Hepatocyte (in vitro differentiated cells): ENCODE data around the gene TMPRSS2. TPM values are rescaled to one million over a fixed set of nuclear protein-coding genes. Genes with fewer than 3 reads are reported as not detected.

Source experiments
- DNase-seq: peaks from one replicate; pipeline ENCODE4 v3.0.0-alpha.2; 2016; ENCODE audit warnings: low spot score
- H2AFZ ChIP-seq: fragments of 200-600 bp; sonication (generic); 2 replicates; pipeline ENCODE4 v1.6.0; 2016; ENCODE audit warnings: antibody characterized with exemption, mild to moderate bottlenecking
- H3K27ac ChIP-seq: fragments of 200-600 bp; sonication (generic); 2 replicates; pipeline ENCODE4 v1.5.1; 2016; ENCODE audit warnings: mild to moderate bottlenecking
- H3K27me3 ChIP-seq: fragments of 200-600 bp; sonication (generic); 2 replicates; pipeline ENCODE4 v1.6.1; 2016
- H3K36me3 ChIP-seq: fragments of 200-600 bp; sonication (generic); replicated peaks from 2 replicates; pipeline ENCODE4 v1.5.1; 2016; ENCODE audit warnings: low read depth; ENCODE audit not compliant: insufficient read depth
- H3K4me1 ChIP-seq: fragments of 200-600 bp; sonication (generic); 2 replicates; pipeline ENCODE4 v1.5.1; 2016; ENCODE audit warnings: mild to moderate bottlenecking, moderate library complexity; ENCODE audit not compliant: insufficient read depth
- H3K4me2 ChIP-seq: fragments of 200-600 bp; sonication (generic); 2 replicates; pipeline ENCODE4 v1.6.0; 2016
- H3K4me3 ChIP-seq: fragments of 200-600 bp; sonication (generic); 2 replicates; pipeline ENCODE4 v1.5.1; 2016; ENCODE audit warnings: mild to moderate bottlenecking
- H3K79me2 ChIP-seq: fragments of 200-600 bp; sonication (generic); 2 replicates; pipeline ENCODE4 v1.6.0; 2017; ENCODE audit warnings: mild to moderate bottlenecking
- H3K9me2 ChIP-seq: fragments of 200-600 bp; sonication (generic); replicated peaks from 2 replicates; pipeline ENCODE4 v1.6.0; 2017; ENCODE audit warnings: mild to moderate bottlenecking; ENCODE audit not compliant: insufficient read depth
- H3K9me3 ChIP-seq: fragments of 200-600 bp; sonication (generic); 2 replicates; pipeline ENCODE4 v1.5.1; 2016; ENCODE audit warnings: low read depth, mild to moderate bottlenecking
- H4K20me1 ChIP-seq: fragments of 200-600 bp; sonication (generic); 2 replicates; pipeline ENCODE4 v1.6.0; 2016; ENCODE audit warnings: mild to moderate bottlenecking; ENCODE audit not compliant: insufficient read depth, poor library complexity, severe bottlenecking
- EZH2 ChIP-seq: fragments of 200-600 bp; sonication (generic); IDR thresholded peaks from 2 replicates; pipeline ENCODE4 v1.6.1; 2016; ENCODE audit warnings: antibody characterized with exemption, mild to moderate bottlenecking, borderline replicate concordance
- EZH2phosphoT487 ChIP-seq: fragments of 200-600 bp; sonication (generic); IDR thresholded peaks from one replicate; pipeline ENCODE4 v1.6.1; 2018; ENCODE audit warnings: antibody characterized with exemption, mild to moderate bottlenecking, low read depth, moderate library complexity; ENCODE audit not compliant: unreplicated experiment, severe bottlenecking
- WGBS: methylation state at CpG from one replicate; pipeline ENCODE4 v1.1.6; 2016; ENCODE audit warnings: low lambda C conversion rate; ENCODE audit errors: missing lambda C conversion rate; 5-methylcytosine and 5-hydroxymethylcytosine counted together
- polyA plus RNA-seq: library from polyadenylated mRNA; unstranded; fragments of >200 nt; fragmentation: Nextera tagmentation; extraction: Ambion mirVana; gene quantifications from 2 replicates; pipeline ENCODE4 v1.2.1, GENCODE V29; 2016
- total RNA-seq: library from RNA; depleted of rRNA; stranded (reverse); fragments of >200 nt; gene quantifications from 2 replicates; pipeline ENCODE4 v1.2.3, GENCODE V29; 2014
- TF ChIP-seq, protein P1 (sequence below): fragments of 200-600 bp; sonication (generic); IDR thresholded peaks from 2 replicates; pipeline ENCODE4 v1.5.1; 2016; ENCODE audit warnings: antibody characterized with exemption, mild to moderate bottlenecking; ENCODE audit not compliant: poor library complexity

The TMPRSS2 gene
- total and polyA plus RNA-seq, 2 experiments from 2014 or later = 65.9 to 121 TPM

DNA sequence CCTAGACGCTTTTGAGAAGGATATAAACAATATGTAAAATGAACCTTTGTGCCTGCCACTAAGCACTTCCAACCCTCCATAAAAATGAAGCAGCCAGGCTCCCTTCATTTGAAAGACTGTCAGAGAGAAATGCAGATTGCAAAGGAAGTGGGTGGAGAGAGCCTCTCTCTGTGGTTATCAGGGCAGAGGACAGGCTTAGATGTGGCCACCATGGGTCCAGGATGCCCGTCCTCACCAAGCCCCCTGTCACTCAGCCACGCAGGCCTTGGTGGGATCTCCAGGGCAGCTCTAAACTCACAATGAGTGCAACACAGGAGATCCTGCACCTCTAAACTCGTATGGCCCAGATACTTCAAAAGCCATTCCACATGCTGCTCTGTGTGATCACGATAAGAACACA, 37.9 kb downstream of the TMPRSS2 start:
- Histone ChIP-seq H3K4me3 (no peak overlapping the region), H3K4me2 (no peak overlapping the region), H3K79me2 (no peaks in the 10 kb centered on the region), H4K20me1 (no peaks in the 10 kb centered on the region), H3K9me2 (no peaks in the 10 kb centered on the region), H3K4me1 (peaks cover 9% of the 10 kb centered on the region), H3K27ac (no peak overlapping the region), H3K27me3 (no peaks in the 10 kb centered on the region), H3K9me3 (no peaks in the 10 kb centered on the region), H3K36me3 (no peaks in the 10 kb centered on the region), H2AFZ (no peak overlapping the region)
- TF ChIP-seq, protein P1, sequence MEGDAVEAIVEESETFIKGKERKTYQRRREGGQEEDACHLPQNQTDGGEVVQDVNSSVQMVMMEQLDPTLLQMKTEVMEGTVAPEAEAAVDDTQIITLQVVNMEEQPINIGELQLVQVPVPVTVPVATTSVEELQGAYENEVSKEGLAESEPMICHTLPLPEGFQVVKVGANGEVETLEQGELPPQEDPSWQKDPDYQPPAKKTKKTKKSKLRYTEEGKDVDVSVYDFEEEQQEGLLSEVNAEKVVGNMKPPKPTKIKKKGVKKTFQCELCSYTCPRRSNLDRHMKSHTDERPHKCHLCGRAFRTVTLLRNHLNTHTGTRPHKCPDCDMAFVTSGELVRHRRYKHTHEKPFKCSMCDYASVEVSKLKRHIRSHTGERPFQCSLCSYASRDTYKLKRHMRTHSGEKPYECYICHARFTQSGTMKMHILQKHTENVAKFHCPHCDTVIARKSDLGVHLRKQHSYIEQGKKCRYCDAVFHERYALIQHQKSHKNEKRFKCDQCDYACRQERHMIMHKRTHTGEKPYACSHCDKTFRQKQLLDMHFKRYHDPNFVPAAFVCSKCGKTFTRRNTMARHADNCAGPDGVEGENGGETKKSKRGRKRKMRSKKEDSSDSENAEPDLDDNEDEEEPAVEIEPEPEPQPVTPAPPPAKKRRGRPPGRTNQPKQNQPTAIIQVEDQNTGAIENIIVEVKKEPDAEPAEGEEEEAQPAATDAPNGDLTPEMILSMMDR = no peak
- TF ChIP-seq EZH2phosphoT487 (no peak), EZH2 (no peak)
- WGBS = 63% methylated on average over 5 of the region's 5 CpGs
- DNase-seq = no peak

DNA sequence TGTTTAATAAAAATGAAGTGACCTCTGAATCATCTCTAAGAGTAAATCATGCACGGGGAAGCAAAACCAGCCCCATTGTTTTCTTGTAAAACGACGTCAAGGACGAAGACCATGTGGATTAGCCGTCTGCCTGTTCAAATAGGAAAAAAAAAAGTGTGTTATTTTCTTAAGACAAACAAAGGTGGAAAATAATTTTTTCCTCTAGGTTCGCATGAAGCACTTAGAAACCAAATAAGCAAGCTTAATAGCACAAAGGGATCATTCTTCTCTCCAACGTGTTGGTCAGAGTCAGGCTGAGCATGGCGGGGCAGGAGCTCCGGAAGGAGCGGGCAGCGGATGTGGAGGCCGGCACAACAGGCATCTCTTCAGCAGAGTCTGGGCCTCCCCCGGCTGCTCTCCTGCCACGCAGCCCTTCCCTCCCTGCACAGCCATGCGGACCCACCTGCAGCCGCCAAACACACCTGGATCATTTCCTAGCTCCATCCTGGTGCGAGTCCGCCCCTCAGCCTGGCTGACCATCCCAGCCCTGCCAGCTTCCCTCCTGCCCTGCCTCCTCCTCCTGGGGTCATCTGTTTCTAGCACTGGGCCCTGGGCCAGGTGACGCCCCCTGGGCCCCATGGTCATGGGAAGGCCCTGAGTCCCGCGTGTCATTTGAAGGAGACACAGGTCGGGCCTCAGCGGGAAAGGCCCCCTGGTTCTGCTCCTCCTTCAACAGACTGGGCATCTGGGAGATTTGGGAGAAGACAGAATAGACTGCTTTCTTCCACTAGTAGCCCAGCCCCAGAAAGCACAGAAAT, 41.7 kb downstream of the TMPRSS2 start:
- Histone ChIP-seq H3K9me2 (no peaks in the 10 kb centered on the region), H3K27ac (no peak overlapping the region), H2AFZ (no peak overlapping the region), H3K79me2 (no peaks in the 10 kb centered on the region), H3K4me3 (no peak overlapping the region), H3K9me3 (no peaks in the 10 kb centered on the region), H3K27me3 (no peaks in the 10 kb centered on the region), H4K20me1 (no peaks in the 10 kb centered on the region), H3K4me1 (peaks cover 14% of the 10 kb centered on the region), H3K4me2 (no peak overlapping the region), H3K36me3 (peaks cover 4% of the 10 kb centered on the region)
- TF ChIP-seq, protein P1 = no peak
- TF ChIP-seq EZH2 (no peak), EZH2phosphoT487 (no peak)
- no peak for DNase-seq
- WGBS = 88% methylated on average over 23 of the region's 23 CpGs

DNA sequence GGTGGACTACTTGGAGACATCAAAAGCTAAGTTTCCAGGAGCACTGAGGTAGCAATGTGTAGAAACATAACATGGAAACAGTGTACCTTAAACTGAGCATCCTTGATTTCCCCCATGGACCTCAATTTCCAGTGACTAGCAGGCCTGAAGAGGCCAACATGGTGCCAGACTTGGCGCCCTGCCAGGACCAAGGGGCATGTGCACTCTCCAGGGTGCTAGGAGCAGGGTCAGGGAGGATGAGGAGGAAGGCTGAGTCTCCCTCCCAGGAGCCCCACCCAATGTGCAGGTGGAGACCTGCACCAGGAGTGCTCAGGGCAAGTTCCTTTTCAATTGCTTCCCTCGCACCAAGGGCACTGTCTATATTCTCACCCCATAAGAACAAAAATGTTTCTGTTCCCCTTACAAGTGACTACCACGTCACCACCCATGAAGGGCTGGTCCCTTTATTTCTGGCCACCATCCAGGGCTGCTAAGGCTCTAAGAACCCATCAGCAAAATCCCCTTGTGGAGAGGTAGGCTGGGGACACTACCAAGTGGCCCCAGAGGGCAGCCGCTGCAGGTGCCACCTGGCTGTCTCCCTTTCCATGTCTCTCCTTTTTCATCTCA, 42.7 kb downstream of the TMPRSS2 start:
- H3K27ac ChIP-seq = no peak overlapping the region
- H3K9me2 ChIP-seq = no peaks in the 10 kb centered on the region
- no peaks in the 10 kb centered on the region for H3K27me3 ChIP-seq
- H3K36me3 ChIP-seq = peaks cover 4% of the 10 kb centered on the region
- WGBS = 95% methylated on average over 4 of the region's 4 CpGs
- TF ChIP-seq EZH2 (no peak), EZH2phosphoT487 (no peak)
- TF ChIP-seq, protein P1 = no peak
- H3K9me3 ChIP-seq = no peaks in the 10 kb centered on the region
- no peak overlapping the region for H3K4me3 ChIP-seq
- no peak overlapping the region for H2AFZ ChIP-seq
- peaks cover 16% of the 10 kb centered on the region for H3K4me1 ChIP-seq
- H3K4me2 ChIP-seq = no peak overlapping the region
- H3K79me2 ChIP-seq = no peaks in the 10 kb centered on the region
- no peak for DNase-seq
- H4K20me1 ChIP-seq = no peaks in the 10 kb centered on the region
